Naive thymus-derived CD4-positive, alpha-beta T cell (primary cell): ENCODE measurements around the gene LCN12. TPM values are rescaled to one million over a fixed set of nuclear protein-coding genes. Genes with fewer than 3 reads are reported as not detected.

Experiments used
- ATAC-seq: fragments of 150-1000 bp; cut with Tn5 transposase; 2 replicates; pipeline ENCODE4 v1.10.0; 2021; ENCODE audit warnings: mild to moderate bottlenecking, moderate library complexity
- CTCF ChIA-PET: fragments of 350-600 bp; sonication (Branson Sonifier 250); formaldehyde crosslinking; loops from one replicate; lab custom pipeline; 2021; ENCODE audit warnings: antibody characterized with exemption; lab: Charles Lee
- POLR2A ChIA-PET: fragments of 350-600 bp; sonication (Branson Sonifier 250); formaldehyde crosslinking; loops from one replicate; lab custom pipeline; 2021; ENCODE audit warnings: antibody characterized with exemption, inconsistent platforms; lab: Charles Lee
- DNase-seq, 9 donors: peaks; one replicate each; pipeline versions ENCODE4 v3.0.0 to v3.0.0-alpha.2; 2020 to 2022; ENCODE audit warnings: mixed read lengths in 1 of 9
- H3K27ac ChIP-seq: one replicate; pipeline ENCODE4 v1.7.0; 2013; ENCODE audit warnings: mild to moderate bottlenecking, low read depth, low read length, moderate library complexity
- H3K27me3 ChIP-seq, 2 donors: one replicate each; pipeline ENCODE4 v1.7.0; 2013; ENCODE audit warnings: low read length in 2 of 2, mild to moderate bottlenecking in 2 of 2, moderate library complexity in 2 of 2; ENCODE audit not compliant: control insufficient read depth in 2 of 2, insufficient read depth in 2 of 2
- H3K36me3 ChIP-seq, 3 experiments: 1 replicate in 2 of 3; 2 replicates in 1 of 3; pipeline ENCODE4 v1.7.0; 2013; ENCODE audit warnings: low read length in 3 of 3, mild to moderate bottlenecking in 3 of 3, moderate library complexity in 1 of 3; ENCODE audit not compliant: insufficient read depth in 3 of 3, control insufficient read depth in 2 of 3
- H3K4me1 ChIP-seq, 2 donors: one replicate each; pipeline ENCODE4 v1.7.0; 2013; ENCODE audit warnings: low read length in 2 of 2, mild to moderate bottlenecking in 2 of 2, moderate library complexity in 1 of 2; ENCODE audit not compliant: control insufficient read depth in 2 of 2, insufficient read depth in 2 of 2
- H3K4me3 ChIP-seq: 2 replicates; pipeline ENCODE4 v1.7.0; 2013; ENCODE audit warnings: mild to moderate bottlenecking, low read length
- H3K9me3 ChIP-seq, 3 experiments: 1 replicate in 2 of 3; 2 replicates in 1 of 3; pipeline ENCODE4 v1.7.0; 2013; ENCODE audit warnings: low read length in 3 of 3; ENCODE audit not compliant: control insufficient read depth in 2 of 3
- H3K27ac Mint-ChIP-seq, 9 donors: one replicate each; pipeline ENCODE4 v1.8.0; 2020 to 2022; ENCODE audit warnings: mixed read lengths in 9 of 9, mild to moderate bottlenecking in 8 of 9, moderate library complexity in 5 of 9, inconsistent platforms in 2 of 9
- H3K27me3 Mint-ChIP-seq, 5 donors: one replicate each; pipeline ENCODE4 v1.8.0; 2021 to 2022; ENCODE audit warnings: mixed read lengths in 5 of 5, mild to moderate bottlenecking in 1 of 5
- H3K36me3 Mint-ChIP-seq, 5 donors: one replicate each; pipeline ENCODE4 v1.8.0; 2020 to 2022; ENCODE audit warnings: mixed read lengths in 5 of 5, mild to moderate bottlenecking in 3 of 5, inconsistent platforms in 1 of 5
- H3K4me1 Mint-ChIP-seq, 7 donors: one replicate each; pipeline ENCODE4 v1.8.0; 2020 to 2022; ENCODE audit warnings: mixed read lengths in 7 of 7, mild to moderate bottlenecking in 3 of 7, inconsistent platforms in 1 of 7
- H3K4me3 Mint-ChIP-seq, 10 donors: one replicate each; pipeline ENCODE4 v1.8.0; 2020 to 2022; ENCODE audit warnings: mild to moderate bottlenecking in 10 of 10, mixed read lengths in 10 of 10, moderate library complexity in 6 of 10, inconsistent platforms in 2 of 10
- H3K9me3 Mint-ChIP-seq, 11 donors: one replicate each; pipeline ENCODE4 v1.8.0; 2020 to 2022; ENCODE audit warnings: mixed read lengths in 11 of 11, mild to moderate bottlenecking in 4 of 11, inconsistent platforms in 1 of 11, moderate library complexity in 1 of 11
- intact Hi-C, 2 donors: fragments of 100-400 bp; cut with micrococcal nuclease; formaldehyde crosslinking; loops; one replicate each; pipeline ENCODE4 v1.15.1; 2023
- polyA plus RNA-seq, 2 donors: library from polyadenylated mRNA; unstranded; fragments of 300-500 nt; fragmentation: Illumina TruSeq; gene quantifications; one replicate each; pipeline ENCODE4 v1.2.3, GENCODE V29; 2021
- total RNA-seq, 6 experiments: library from RNA in 5 of 6; stranded (reverse) in 5 of 6; gene quantifications; 1 replicate in 5 of 6; 2 replicates in 1 of 6; pipeline ENCODE4 v1.2.3 and lab custom pipeline; 2021 to 2026

The LCN12 gene
- total and polyA plus RNA-seq, 7 experiments from 2014 or later, result 0.89 to 4.9 (median 2.6) TPM; not detected in 2

DNA sequence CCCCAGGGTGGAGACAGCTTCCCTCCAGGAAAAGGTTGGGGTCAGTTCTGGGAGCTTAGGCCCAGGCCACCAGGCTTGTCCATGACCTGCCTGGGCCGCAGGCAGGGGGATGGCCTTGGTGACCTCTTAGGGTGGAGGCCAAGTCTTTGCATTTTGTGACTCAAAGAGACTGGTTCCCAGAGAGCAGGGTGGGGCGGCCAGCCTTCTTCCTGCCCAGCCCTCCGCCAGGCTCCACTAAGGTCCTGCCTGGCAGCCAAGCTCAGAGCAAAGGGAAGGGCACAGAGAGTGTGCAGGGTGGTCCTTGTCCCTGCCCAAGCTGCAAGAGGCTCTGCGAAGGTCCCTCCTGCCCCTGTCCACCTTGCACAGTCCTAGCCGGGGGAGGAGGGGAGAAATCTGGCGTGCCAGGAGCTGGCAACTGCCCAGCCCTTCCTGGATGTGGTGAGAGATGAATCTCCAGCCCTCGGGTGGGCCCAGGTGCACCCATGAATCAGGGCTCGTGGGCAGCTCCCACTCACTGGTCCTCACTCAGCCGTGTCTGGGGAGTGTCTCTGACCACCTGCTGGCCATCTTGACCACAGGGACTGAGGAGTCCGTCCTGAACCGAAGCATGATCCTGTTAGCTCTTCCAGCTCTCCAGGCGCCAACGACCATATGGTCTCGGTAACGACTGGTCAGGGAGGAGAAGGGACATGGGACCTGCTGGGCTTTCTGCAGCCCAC lies 22.9 kb downstream of the LCN12 start:
- DNase-seq (no peak), ATAC-seq (no peak)
- Histone ChIP-seq H3K27me3 (no peaks in the 10 kb centered on the region), H3K4me1 (peaks cover 13 to 23% of the 10 kb centered on the region in 2 donors), H3K36me3 (no peaks in the 10 kb centered on the region), H3K4me3 (peak overlapping the region; percentile 33), H3K9me3 (no peaks in the 10 kb centered on the region), H3K27ac (no peak overlapping the region)
- Mint-ChIP-seq H3K9me3 (no peaks in the 10 kb centered on the region), H3K36me3 (no peaks in the 10 kb centered on the region), H3K27me3 (peaks cover 0 to 4% (median 0%) of the 10 kb centered on the region in 5 donors), H3K4me3 (peak overlapping the region in 4 of 10 donors; percentile 9 to 55 (median 42)), H3K4me1 (peaks cover 0 to 19% (median 7%) of the 10 kb centered on the region in 7 donors), H3K27ac (peak overlapping the region in 1 of 9 donors; percentile 45)
- ChIA-PET CTCF (interaction anchor here (0.7 kb wide), 1 partner anchor 55 kb away, joined by 3 read pairs; no protein-coding TSS in a partner anchor), POLR2A (interaction anchor here (1.4 kb wide), 1 partner anchor 18 kb away, joined by 6 read pairs; the partner anchor contains the start of gene PAXX)
- intact Hi-C loops, result no loop called here

DNA sequence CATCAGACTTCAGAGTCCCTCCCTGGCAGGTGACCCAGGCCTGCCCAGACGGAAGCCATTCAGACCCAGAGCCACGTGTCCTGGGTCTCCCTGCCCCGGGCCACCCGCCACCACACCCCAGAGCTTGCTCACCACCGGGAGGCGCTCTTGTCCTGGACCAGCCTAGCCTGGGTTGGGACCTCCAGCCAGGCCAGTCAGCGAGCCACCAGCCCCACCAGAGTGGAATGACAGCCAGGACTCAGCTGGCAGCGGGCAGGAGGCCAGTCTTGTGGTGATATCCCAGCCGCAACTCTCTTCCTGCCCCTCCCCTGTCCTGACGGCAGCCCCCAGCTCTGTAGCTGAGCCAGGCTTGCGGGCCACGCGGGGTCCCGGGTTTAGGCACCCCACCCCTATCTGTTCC lies 23.6 kb downstream of the LCN12 start:
- no peaks in the 10 kb centered on the region for H3K9me3 Mint-ChIP-seq
- no peak overlapping the region for H3K27ac ChIP-seq
- ATAC-seq, result no peak

DNA sequence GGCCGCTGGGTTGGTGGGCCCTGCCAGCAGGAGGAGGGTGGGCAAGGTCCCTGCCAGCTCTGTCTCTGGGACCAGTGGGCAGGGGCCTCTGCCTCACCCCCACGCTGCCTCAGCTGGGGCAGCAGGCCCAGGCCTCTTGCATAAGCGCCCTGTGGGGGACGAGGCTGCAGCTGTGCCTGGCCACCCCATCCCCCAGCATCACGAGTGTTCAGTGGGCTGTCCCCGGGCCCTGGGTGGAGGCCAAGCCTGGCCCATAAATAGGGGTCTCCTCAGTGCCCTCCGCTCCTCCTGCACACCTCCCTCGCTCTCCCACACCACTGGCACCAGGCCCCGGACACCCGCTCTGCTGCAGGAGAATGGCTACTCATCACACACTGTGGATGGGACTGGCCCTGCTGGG lies 25.1 kb downstream of the LCN12 start, which contains the start of gene PTGDS:
Gene PTGDS (plus strand): TSS at position 282 of the 400 bp plus-strand sequence. CDS start 75 bp downstream, at position 357.
- Histone ChIP-seq H3K4me3 (no peak within 1 kb of the TSS), H3K36me3 (no peaks in the 10 kb centered on the region), H3K4me1 (peaks cover 13 to 23% of the 10 kb centered on the region in 2 donors), H3K27me3 (no peaks in the 10 kb centered on the region), H3K9me3 (no peaks in the 10 kb centered on the region), H3K27ac (no peak within 1 kb of the TSS)
- peaks cover 0 to 19% (median 7%) of the 10 kb centered on the region in 7 donors for H3K4me1 Mint-ChIP-seq
- ATAC-seq, result no peak
- ChIA-PET CTCF (no interaction called here), POLR2A (interaction anchor here (0.9 kb wide), 1 partner anchor 153 kb away, joined by 3 read pairs; no protein-coding TSS in a partner anchor)
- H3K27ac Mint-ChIP-seq, result peak within 1 kb of the TSS in 1 of 9 donors; percentile 33
- no peaks in the 10 kb centered on the region for H3K9me3 Mint-ChIP-seq
- H3K27me3 Mint-ChIP-seq, result peaks cover 0 to 5% (median 3%) of the 10 kb centered on the region in 5 donors
- peak within 1 kb of the TSS in 4 of 10 donors; percentile 23 to 42 (median 40) for H3K4me3 Mint-ChIP-seq
- intact Hi-C loops, result no loop called here
- no peak for DNase-seq
- H3K36me3 Mint-ChIP-seq, result no peaks in the 10 kb centered on the region

More for the DNA sequence above, 23.6 kb downstream of the LCN12 start:
- H3K36me3 ChIP-seq, result no peaks in the 10 kb centered on the region
- peak overlapping the region in 4 of 10 donors; percentile 9 to 55 (median 42) for H3K4me3 Mint-ChIP-seq
- H3K27ac Mint-ChIP-seq, result no peak overlapping the region
- no peaks in the 10 kb centered on the region for H3K36me3 Mint-ChIP-seq
- H3K27me3 Mint-ChIP-seq, result peaks cover 0 to 4% (median 0%) of the 10 kb centered on the region in 5 donors
- no peak overlapping the region for H3K4me3 ChIP-seq
- peaks cover 0 to 19% (median 7%) of the 10 kb centered on the region in 7 donors for H3K4me1 Mint-ChIP-seq
- CTCF ChIA-PET, result interaction anchor here (0.6 to 0.7 kb wide), 2 partner anchors 25 to 45 kb away, joined by 3 read pairs; no protein-coding TSS in a partner anchor
- no peaks in the 10 kb centered on the region for H3K27me3 ChIP-seq
- DNase-seq, result no peak
- POLR2A ChIA-PET, result interaction anchor here (1.4 kb wide), 1 partner anchor 17 kb away, joined by 6 read pairs; the partner anchor contains the start of gene PAXX
- intact Hi-C loops, result no loop called here
- H3K9me3 ChIP-seq, result no peaks in the 10 kb centered on the region
- H3K4me1 ChIP-seq, result peaks cover 13 to 23% of the 10 kb centered on the region in 2 donors

DNA sequence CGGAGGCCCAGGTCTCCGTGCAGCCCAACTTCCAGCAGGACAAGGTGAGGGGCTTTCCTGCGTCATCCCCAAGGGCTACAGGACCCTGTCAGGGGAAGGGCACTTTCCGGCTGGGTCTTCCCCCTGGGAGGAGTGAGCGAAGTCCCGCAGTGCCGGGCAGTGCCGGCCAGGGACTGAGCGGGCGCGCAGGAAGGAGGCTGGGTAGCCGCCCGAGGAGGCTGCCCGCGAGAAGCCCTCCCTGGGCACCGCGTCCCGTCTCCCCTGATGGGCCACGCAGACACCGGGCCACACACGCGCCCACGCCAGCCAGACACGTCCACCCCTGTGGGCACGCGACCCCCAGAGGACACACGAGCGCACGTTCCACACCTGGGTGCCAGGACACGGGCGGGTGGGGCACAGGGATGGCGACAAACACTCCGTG lies 25.6 kb downstream of the LCN12 start:
- Histone ChIP-seq H3K27me3 (no peaks in the 10 kb centered on the region), H3K36me3 (no peaks in the 10 kb centered on the region), H3K4me1 (peaks cover 13 to 23% of the 10 kb centered on the region in 2 donors), H3K4me3 (no peak overlapping the region), H3K9me3 (no peaks in the 10 kb centered on the region), H3K27ac (no peak overlapping the region)
- H3K4me1 Mint-ChIP-seq, result peaks cover 0 to 19% (median 7%) of the 10 kb centered on the region in 7 donors
- ChIA-PET CTCF (no interaction called here), POLR2A (interaction anchor here (1.1 kb wide), 1 partner anchor 29 kb away, joined by 3 read pairs; no protein-coding TSS in a partner anchor)
- no peaks in the 10 kb centered on the region for H3K36me3 Mint-ChIP-seq
- H3K27me3 Mint-ChIP-seq, result peaks cover 0 to 5% (median 3%) of the 10 kb centered on the region in 5 donors
- ATAC-seq (no peak), DNase-seq (no peak)
- intact Hi-C loops, result loop anchor here (1.0 kb wide), 4 partner anchors 15 to 187 kb away; partner anchors contain the start of gene PAXX (in 2 of the 2)
- peak overlapping the region in 2 of 10 donors; percentile 41 to 42 for H3K4me3 Mint-ChIP-seq
- no peaks in the 10 kb centered on the region for H3K9me3 Mint-ChIP-seq
- H3K27ac Mint-ChIP-seq, result peak overlapping the region in 1 of 9 donors; percentile 33

DNA sequence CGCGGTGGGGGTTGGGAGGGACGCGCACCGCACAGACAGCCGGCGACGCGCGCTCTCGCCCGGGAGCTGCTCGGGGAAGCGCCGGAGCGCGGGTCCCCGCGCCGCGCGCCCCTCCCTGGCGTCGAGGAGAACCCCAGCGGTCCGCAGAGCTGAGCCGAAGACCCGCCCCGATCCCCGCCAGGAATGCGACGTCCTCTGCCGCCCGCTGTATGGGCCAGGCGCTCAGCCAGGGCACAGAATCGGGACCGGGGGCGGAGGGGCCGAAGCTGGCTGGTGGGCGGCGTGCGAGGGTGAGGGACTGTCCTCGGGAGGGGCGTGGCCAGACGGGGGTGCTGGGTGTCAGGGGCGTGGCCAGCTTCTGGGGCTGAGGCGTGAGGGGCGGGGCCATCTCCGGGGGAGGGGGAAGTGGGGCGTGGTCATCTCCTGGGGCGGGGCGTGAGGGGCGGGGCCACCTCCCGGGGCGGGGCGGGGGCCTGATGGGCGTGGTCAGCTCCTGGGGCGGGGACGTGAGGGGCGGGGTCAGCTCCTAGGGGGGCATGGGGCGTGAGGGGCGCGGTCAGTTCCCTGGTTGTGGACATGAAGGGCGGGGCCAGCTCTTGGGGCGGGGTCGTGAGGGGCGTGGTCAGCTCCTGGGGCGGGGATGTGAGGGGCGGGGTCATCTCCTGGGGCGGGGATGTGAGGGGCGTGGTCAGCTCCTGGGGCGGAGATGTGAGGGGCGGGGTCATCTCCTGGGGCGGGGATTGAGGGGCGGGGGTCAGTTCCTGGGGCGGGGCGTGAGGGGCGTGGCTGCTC lies 26.2 kb downstream of the LCN12 start:
- CTCF ChIA-PET, result no interaction called here
- Mint-ChIP-seq H3K4me1 (peaks cover 0 to 19% (median 7%) of the 10 kb centered on the region in 7 donors), H3K9me3 (no peaks in the 10 kb centered on the region), H3K27ac (no peak overlapping the region), H3K36me3 (no peaks in the 10 kb centered on the region), H3K27me3 (peaks cover 0 to 9% (median 3%) of the 10 kb centered on the region in 5 donors), H3K4me3 (peak overlapping the region in 3 of 10 donors; percentile 12 to 37 (median 23))
- POLR2A ChIA-PET, result interaction anchor here (1.1 kb wide), 1 partner anchor 30 kb away, joined by 3 read pairs; no protein-coding TSS in a partner anchor
- peaks cover 13 to 23% of the 10 kb centered on the region in 2 donors for H3K4me1 ChIP-seq
- H3K27me3 ChIP-seq, result peaks cover 0 to under 1% of the 10 kb centered on the region in 2 donors
- intact Hi-C loops, result loop anchor here (1.0 kb wide), 4 partner anchors 14 to 188 kb away; partner anchors contain the start of gene PAXX (in 2 of the 2)
- ATAC-seq (peak; percentile 87), DNase-seq (peak; percentile 40 to 82 (median 51))
- no peak overlapping the region for H3K27ac ChIP-seq
- H3K4me3 ChIP-seq, result no peak overlapping the region
- no peaks in the 10 kb centered on the region for H3K36me3 ChIP-seq
- no peaks in the 10 kb centered on the region for H3K9me3 ChIP-seq
